A673 (cell line): ENCODE measurements around the gene WSCD2. TPM values are rescaled to one million over a fixed set of nuclear protein-coding genes. Genes with fewer than 3 reads are reported as not detected.

ENCODE experiments used
- BruUV-seq: library from RNA; stranded (reverse); fragments of 400-500 nt; replicated peaks from 2 replicates; lab custom pipeline; 2021; lab: Mats Ljungman, UMichigan
- CTCF ChIA-PET: fragments of 300-600 bp; sonication (Branson Sonifier 250); formaldehyde crosslinking; loops from one replicate; lab custom pipeline; 2022; ENCODE audit warnings: antibody characterized with exemption; lab: Charles Lee
- POLR2A ChIA-PET: fragments of 300-600 bp; sonication (Branson Sonifier 250); formaldehyde crosslinking; loops from one replicate; lab custom pipeline; 2022; ENCODE audit warnings: antibody characterized with exemption; ENCODE audit not compliant: low non-redundant PET; lab: Charles Lee
- DNase-seq: peaks from one replicate; pipeline ENCODE4 v3.0.0-alpha.2; 2015; ENCODE audit warnings: low spot score
- H3K27ac ChIP-seq: fragments of 200-600 bp; sonication (generic); 2 replicates; pipeline ENCODE4 v1.5.1; 2016; ENCODE audit warnings: mixed run types, low read depth, mild to moderate bottlenecking, mixed read lengths, antibody characterized with exemption, low read length; ENCODE audit not compliant: poor library complexity, severe bottlenecking
- H3K27me3 ChIP-seq: fragments of 200-600 bp; sonication (generic); replicated peaks from 2 replicates; pipeline ENCODE4 v1.6.1; 2017; ENCODE audit warnings: mixed run types, low read depth, mild to moderate bottlenecking, mixed read lengths, antibody characterized with exemption, low read length; ENCODE audit not compliant: insufficient read depth, poor library complexity
- H3K36me3 ChIP-seq: fragments of 200-600 bp; sonication (generic); 2 replicates; pipeline ENCODE4 v1.6.1; 2016; ENCODE audit warnings: mixed run types, mild to moderate bottlenecking, mixed read lengths, antibody characterized with exemption, low read length; ENCODE audit not compliant: insufficient read depth, poor library complexity, severe bottlenecking
- H3K4me1 ChIP-seq: fragments of 200-600 bp; sonication (generic); 2 replicates; pipeline ENCODE4 v1.6.1; 2017; ENCODE audit warnings: mixed run types, mild to moderate bottlenecking, mixed read lengths, antibody characterized with exemption, low read length; ENCODE audit not compliant: insufficient read depth, poor library complexity, severe bottlenecking
- H3K4me3 ChIP-seq: fragments of 200-600 bp; sonication (generic); 2 replicates; pipeline ENCODE4 v1.5.1; 2016; ENCODE audit warnings: low read depth, mixed run types, mild to moderate bottlenecking, mixed read lengths, low read length; ENCODE audit not compliant: poor library complexity, severe bottlenecking
- H3K9me3 ChIP-seq: fragments of 200-600 bp; sonication (generic); 2 replicates; pipeline ENCODE4 v1.6.1; 2016; ENCODE audit warnings: mixed run types, low read depth, mild to moderate bottlenecking, mixed read lengths, antibody characterized with exemption, low read length; ENCODE audit not compliant: poor library complexity, severe bottlenecking
- CTCF ChIP-seq: fragments of 300-800, 200-600 bp; sonication (generic); conservative IDR thresholded peaks from 2 replicates; pipeline ENCODE4 v1.5.1; 2017; ENCODE audit warnings: low read depth, mild to moderate bottlenecking, antibody characterized with exemption, low read length, moderate library complexity, mixed read lengths
- EZH2 ChIP-seq: fragments of 200-600 bp; sonication (generic); IDR thresholded peaks from 2 replicates; pipeline ENCODE4 v1.6.1; 2017; ENCODE audit warnings: borderline replicate concordance, low read depth, mild to moderate bottlenecking, mixed read lengths, antibody characterized with exemption, low read length; ENCODE audit not compliant: poor library complexity, severe bottlenecking
- intact Hi-C: fragments of 100-400 bp; cut with micrococcal nuclease; formaldehyde crosslinking; loops from one replicate; pipeline ENCODE4 v1.10.0; 2022; ENCODE audit not compliant: unreplicated experiment
- total RNA-seq: library from RNA; stranded (reverse); gene quantifications from 2 replicates; pipeline ENCODE4 v1.2.3, GENCODE V29; 2021

The WSCD2 gene
- total RNA-seq, 1 experiment from 2014 or later = not detected

DNA sequence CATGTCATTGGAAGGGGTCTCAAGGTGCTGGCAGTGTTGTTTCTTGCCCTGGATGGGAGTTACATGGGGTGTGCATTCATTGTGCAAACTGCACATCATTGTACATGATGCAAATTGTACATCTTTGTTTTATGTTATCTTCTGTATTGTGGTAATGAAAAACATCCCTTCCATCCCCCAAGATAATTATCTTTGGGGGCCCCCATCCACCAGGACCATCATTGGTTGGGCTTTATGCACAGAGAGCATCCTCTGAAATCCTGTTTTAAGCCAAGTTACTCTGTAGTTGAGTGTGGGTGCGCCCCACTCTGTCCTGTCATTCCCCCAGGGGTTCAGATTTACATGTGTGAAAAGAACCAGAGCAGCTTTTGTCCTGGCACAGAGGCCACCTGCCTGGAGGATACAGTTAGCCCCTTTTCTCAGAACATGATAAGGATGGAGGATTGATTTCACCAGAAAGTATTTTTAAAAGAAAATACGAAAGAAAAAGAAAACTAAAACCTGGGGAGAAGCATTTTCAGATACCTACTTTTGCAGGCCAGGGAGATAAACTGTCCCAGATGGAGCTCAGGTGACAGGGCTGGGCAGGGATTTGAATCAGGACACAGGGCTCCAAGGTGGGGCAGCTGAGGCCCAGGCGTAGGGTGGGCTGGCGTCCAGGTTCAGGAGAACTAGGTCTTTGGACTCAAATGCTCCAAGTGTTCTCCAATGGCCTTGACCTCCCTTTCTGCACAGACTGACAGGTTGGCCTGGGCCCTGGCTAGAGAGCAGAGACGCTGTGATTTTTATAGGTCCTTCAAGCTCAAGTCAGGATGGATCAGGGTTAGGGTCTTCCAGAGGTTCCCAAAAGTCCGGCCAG lies 17.2 kb downstream of the WSCD2 start:
- intact Hi-C loops = no loop called here
- no peak overlapping the region for H3K27ac ChIP-seq
- BruUV-seq = no TSS peak
- CTCF ChIA-PET = no interaction called here
- no peaks in the 10 kb centered on the region for H3K36me3 ChIP-seq
- H3K9me3 ChIP-seq = no peaks in the 10 kb centered on the region
- no peak for DNase-seq
- H3K4me1 ChIP-seq = no peaks in the 10 kb centered on the region
- POLR2A ChIA-PET = no interaction called here
- no peak for TF ChIP-seq EZH2
- TF ChIP-seq CTCF = no peak
- H3K4me3 ChIP-seq = no peak overlapping the region
- peaks cover 16% of the 10 kb centered on the region for H3K27me3 ChIP-seq

- BruUV-seq = no TSS peak
- Histone ChIP-seq H3K9me3 (no peaks in the 10 kb centered on the region), H3K4me1 (no peaks in the 10 kb centered on the region), H3K27ac (no peak overlapping the region), H3K27me3 (peaks cover 8% of the 10 kb centered on the region), H3K4me3 (no peak overlapping the region), H3K36me3 (no peaks in the 10 kb centered on the region)
- TF ChIP-seq CTCF (no peak), EZH2 (no peak)
- POLR2A ChIA-PET = no interaction called here
- CTCF ChIA-PET = no interaction called here
- intact Hi-C loops = no loop called here
- DNase-seq = no peak
Measured at GRCh38 chr12:108147279-108147678, 18.2 kb downstream of the WSCD2 start.

- no peak overlapping the region for H3K4me3 ChIP-seq
- no peak for DNase-seq
- CTCF ChIA-PET = no interaction called here
- POLR2A ChIA-PET = no interaction called here
- H3K27ac ChIP-seq = no peak overlapping the region
- no peak for TF ChIP-seq EZH2
- TF ChIP-seq CTCF = no peak
- H3K36me3 ChIP-seq = no peaks in the 10 kb centered on the region
- no TSS peak for BruUV-seq
- no peaks in the 10 kb centered on the region for H3K4me1 ChIP-seq
- intact Hi-C loops = no loop called here
- H3K27me3 ChIP-seq = peaks cover 8% of the 10 kb centered on the region
- no peaks in the 10 kb centered on the region for H3K9me3 ChIP-seq
Measured at GRCh38 chr12:108148521-108149074, 19.5 kb downstream of the WSCD2 start.
